PC-9 (cell line): ENCODE data around the gene ST8SIA3.

ENCODE experiments used
- EZH2 ChIP-seq: fragments of 200-600 bp; sonication (generic); IDR thresholded peaks from 2 replicates; pipeline ENCODE4 v1.8.0; 2017; ENCODE audit warnings: antibody characterized with exemption, low read depth
- TF ChIP-seq, protein P1 (sequence below): fragments of 200-600 bp; sonication (generic); conservative IDR thresholded peaks from 2 replicates; pipeline ENCODE4 v1.6.1; 2017; ENCODE audit warnings: mixed run types, antibody characterized with exemption, mild to moderate bottlenecking, moderate library complexity

DNA sequence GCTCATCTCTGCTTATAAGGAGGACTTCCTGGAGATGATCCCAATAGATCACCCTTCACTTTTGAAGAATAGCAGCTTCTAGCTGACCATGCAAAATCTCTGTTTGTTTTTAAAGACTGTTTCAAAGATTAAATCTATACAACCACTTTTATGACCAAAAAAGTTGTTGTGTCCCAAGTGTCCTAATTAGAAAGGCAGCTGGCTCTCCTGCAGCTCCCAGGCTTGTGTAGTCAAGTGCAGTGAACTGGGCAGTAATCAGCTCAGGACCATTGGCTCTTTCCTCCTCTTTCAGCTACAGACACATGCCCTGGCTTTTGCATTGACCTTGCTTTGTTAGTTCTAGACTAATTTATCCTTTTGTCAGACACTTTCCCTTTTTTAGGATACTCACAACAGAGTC lies 10.4 kb downstream of the ST8SIA3 start:
- TF ChIP-seq, protein P1, sequence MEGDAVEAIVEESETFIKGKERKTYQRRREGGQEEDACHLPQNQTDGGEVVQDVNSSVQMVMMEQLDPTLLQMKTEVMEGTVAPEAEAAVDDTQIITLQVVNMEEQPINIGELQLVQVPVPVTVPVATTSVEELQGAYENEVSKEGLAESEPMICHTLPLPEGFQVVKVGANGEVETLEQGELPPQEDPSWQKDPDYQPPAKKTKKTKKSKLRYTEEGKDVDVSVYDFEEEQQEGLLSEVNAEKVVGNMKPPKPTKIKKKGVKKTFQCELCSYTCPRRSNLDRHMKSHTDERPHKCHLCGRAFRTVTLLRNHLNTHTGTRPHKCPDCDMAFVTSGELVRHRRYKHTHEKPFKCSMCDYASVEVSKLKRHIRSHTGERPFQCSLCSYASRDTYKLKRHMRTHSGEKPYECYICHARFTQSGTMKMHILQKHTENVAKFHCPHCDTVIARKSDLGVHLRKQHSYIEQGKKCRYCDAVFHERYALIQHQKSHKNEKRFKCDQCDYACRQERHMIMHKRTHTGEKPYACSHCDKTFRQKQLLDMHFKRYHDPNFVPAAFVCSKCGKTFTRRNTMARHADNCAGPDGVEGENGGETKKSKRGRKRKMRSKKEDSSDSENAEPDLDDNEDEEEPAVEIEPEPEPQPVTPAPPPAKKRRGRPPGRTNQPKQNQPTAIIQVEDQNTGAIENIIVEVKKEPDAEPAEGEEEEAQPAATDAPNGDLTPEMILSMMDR, result no peak
- TF ChIP-seq EZH2, result no peak
